GM18951 (cell line): ENCODE measurements around the gene APRT.

Experiments
- POLR2A ChIP-seq: IDR thresholded peaks from 4 replicates; pipeline ENCODE4 v1.6.1; 2011; ENCODE audit warnings: mild to moderate bottlenecking; ENCODE audit not compliant: insufficient read length, insufficient read depth; ENCODE audit errors: extremely low read depth
- in situ Hi-C: fragments of 300-500 bp; cut with MboI; formaldehyde crosslinking; loops from one replicate; pipeline ENCODE4 v1.12.0; 2022; ENCODE audit warnings: low sequenced_read_pairs, mixed read lengths, inconsistent platforms; ENCODE audit not compliant: unreplicated experiment

Gene APRT

GRCh38 chr16:88814144-88814502 is 2.4 kb upstream of the APRT start:
- in situ Hi-C loops: loop anchor here (25.0 kb wide), 1 partner anchor 398 kb away; the partner anchor contains the start of genes SLC22A31 and ZNF778
- no peak for TF ChIP-seq POLR2A

DNA sequence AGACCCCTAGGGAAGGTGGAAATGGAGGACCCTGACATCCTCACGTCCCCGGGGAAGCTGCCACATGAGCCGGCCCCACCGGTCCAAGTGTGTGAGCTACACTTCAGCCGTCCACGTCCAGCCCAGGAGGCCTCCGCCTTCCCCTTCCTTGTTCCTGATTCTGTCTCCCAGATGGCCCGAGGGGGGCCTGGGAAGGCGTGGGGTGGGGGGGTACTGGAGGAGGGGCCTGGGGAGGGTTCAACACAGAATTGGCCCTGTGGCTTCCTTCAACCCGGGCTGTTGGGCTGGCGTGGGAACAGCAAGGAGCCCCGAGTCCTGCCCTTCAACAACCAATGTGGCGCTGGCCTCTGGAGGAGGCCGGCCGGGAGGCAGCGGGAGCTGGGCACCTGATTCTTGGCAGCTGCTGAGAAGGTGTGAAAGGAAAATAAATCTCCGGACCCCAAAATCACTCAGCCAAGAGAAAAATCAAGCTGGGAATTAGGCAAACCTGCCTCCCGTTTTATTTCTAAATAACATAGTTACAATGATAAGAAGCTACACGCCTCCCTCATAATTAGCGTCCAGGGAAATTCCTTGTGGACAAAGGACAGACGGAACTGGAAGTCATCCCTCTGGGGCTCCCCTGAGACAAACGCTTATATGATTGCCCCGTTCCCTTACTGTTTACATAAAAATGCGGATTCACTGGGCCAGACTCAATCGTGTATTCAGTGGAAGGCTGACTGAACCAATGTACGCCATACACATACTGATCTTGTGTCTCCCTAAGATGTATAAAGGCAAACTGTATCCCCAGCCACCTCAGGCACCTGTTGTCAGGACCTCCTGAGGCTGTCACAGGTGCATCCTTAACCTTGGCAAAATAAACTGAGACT is 1.8 kb upstream of the APRT start:
- no peak for TF ChIP-seq POLR2A
- in situ Hi-C loops: loop anchor here (25.0 kb wide), 1 partner anchor 399 kb away; the partner anchor contains the start of genes SLC22A31 and ZNF778

DNA sequence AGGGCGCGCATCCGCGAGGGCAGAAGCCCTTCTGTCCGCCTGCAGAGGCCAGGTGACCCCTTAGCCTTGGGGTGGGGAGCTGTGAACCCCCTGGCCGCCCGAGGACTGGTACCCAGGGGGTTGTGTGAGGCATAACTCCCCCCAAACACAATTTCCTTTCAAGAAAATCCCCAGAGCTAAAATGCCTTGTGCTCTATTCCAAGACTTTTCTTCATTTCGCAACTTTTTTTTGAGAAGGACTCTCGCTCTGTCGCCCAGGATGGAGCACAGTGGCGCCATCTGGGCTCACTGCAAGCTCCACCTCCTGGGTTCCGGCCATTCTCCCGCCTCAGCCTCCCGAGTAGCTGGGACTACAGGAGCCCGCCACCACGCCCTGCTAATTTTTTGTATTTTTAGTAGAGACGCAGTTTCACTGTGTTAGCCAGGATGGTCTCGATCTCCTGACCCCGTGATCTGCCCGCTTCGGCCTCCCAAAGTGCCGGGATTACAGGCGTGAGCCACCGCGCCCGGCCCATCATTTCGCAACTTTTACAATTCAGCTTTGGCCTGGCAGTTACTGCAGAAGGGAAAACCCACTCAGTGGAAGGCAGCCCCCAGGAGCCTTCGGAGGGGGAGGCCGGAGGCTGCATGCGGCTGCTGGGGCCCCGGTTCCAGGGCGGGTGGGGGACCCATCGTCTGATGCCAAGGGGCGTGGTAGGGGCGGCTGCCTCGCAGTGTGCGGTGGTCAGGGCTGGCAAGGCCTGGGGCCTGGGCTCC is 963 bp upstream of the APRT start:
- TF ChIP-seq POLR2A: no peak
- in situ Hi-C loops: loop anchor here (25.0 kb wide), 1 partner anchor 400 kb away; the partner anchor contains the start of genes SLC22A31 and ZNF778

DNA sequence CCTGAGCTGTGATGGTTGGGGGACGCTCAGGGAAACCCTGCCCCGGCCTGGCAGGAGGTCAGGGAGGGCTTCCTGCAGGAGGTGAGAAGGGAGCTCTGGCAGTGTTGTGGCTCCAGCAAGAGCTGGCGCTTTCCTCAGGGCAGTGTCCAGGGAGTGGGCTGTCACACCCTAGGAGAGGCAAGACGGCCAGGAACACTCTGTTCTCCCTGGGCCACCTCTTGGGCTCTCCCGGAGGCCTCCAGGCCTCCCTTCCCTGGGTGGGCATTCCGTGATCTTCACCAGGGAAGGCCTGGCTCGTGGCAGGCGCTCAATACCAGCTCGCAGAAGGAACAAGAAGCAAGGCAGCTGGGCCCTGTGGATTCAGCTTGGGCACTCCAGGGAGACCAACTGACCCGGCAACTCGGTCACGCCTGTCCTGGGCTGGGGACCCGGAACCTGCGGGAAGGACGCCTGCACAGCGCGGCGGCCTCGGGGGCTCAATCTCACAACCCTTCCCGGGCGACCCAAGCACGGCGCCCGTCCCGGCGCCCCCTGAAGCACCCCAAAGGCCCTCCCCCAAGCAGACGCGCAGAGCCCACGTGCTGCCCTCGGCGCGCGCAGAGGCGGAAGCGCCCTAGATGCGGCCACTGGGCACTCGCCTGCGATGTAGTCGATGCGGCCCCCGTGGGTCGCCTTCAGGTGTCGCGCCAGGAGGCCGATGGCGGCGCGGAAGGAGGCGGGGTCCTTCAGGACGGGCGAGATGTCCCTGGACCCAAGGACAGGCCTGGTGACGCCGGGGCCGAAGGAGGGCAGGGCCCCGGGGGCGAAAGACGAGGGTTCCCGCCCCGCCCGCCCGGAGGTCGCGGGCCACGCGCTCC is 588 bp downstream of the APRT start:
- in situ Hi-C loops: loop anchor here (25.0 kb wide), 1 partner anchor 401 kb away; the partner anchor contains the start of genes SLC22A31 and ZNF778
- peak; percentile 66 for TF ChIP-seq POLR2A

GRCh38 chr16:88810166-88810911 is 1.4 kb downstream of the APRT start:
- peak; percentile 6 for TF ChIP-seq POLR2A
- in situ Hi-C loops: loop anchor here (25.0 kb wide), 1 partner anchor 402 kb away; the partner anchor contains the start of genes SLC22A31 and ZNF778

- in situ Hi-C loops: loop anchor here (25.0 kb wide), 1 partner anchor 403 kb away; the partner anchor contains the start of genes SLC22A31 and ZNF778
- peak; percentile 41 for TF ChIP-seq POLR2A
Observed at GRCh38 chr16:88809676-88810165, 2.0 kb downstream of the APRT start.

DNA sequence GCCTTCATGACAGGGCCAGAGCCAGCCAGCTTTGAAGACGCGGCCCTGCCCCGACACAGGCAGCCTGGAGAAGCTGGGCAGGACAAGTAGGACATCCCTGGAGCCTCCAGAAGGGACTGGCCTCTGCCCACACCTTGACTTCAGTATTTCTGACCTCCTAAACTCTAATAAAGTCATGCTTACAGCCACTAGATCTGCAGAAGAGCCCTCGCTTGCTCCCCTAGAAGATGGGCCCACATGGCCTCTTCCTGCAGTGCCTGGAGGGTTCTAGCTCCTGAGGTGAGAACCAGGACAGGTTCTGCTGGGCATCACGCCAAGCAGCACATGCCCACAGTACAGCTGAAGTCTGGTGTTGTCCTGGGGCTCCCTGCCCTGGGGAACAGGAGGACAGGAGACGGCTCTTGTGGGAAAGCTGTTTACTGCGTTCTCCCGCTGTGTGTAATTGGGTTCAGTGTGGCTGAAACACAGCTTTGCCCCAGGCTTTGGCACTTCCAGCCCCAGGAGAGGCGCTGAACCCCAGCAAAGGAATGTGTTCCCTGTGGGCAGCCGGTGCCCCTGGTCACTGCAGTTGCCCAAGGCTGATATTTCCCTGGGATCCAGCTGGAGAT is 2.6 kb downstream of the APRT start:
- no peak for TF ChIP-seq POLR2A
- in situ Hi-C loops: loop anchor here (25.0 kb wide), 1 partner anchor 403 kb away; the partner anchor contains the start of genes SLC22A31 and ZNF778

DNA sequence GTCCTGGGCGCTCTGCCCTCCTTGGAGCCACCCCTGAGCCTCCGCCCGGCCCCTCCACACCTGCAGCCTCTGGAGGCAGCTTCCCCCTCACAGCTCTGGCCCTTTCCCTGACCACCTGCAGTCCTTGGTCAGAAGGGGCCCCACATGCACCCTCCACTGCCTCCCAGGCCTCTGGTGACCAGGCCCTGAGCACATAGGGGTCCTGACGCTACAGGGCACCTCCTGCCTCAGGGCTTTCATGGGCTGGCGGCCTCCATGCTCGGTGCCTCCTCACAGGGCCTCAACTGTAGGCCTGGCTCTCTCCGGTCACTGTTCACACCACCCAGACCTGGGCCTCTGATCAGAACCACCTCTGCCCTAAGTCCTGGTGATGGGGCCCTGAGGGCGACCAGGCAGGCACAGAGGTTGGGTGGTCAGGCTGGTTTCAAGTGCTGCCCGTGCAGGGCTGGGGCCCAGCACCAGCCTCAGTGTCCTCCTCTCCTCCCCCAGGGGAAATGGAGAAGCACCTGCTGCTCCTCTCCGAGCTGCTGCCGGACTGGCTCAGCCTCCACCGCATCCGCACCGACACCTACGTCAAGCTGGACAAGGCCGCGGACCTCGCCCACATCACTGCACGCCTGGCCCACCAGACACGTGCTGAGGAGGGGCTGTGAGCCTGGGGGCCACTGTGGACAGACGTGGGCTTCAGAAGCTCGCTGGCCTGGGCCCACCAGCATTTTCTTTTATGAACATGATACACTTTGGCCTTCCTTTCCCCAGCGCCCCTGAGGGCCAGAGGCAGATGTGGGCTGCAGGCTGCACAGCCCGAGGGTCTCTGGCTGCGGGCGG is 3.9 kb downstream of the APRT start:
- peak; percentile 10 for TF ChIP-seq POLR2A
- in situ Hi-C loops: loop anchor here (25.0 kb wide), 1 partner anchor 404 kb away; the partner anchor contains the start of genes SLC22A31 and ZNF778

DNA sequence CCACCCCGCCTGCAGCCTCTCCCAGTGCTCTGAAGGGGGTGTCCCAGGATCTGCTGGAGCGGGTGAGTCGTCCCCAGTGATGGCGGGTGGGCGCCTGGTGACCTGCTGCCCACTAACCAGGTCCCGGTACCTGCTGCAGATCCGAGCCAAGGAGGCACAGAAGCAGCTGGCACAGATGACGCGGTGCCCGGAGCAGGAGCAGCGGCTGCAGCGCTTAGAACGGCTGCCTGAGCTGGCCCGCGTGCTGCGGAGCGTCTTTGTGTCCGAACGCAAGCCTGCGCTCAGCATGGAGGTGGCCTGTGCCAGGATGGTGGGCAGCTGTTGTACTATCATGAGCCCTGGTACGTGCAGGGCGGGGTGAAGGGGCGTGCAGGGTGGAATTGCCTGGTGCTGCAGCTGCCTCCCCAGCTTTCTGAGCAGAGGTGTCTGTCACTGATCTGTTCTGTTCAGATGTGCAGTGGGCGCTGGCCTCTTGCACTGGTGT is 4.5 kb downstream of the APRT start:
- in situ Hi-C loops: loop anchor here (25.0 kb wide), 1 partner anchor 405 kb away; the partner anchor contains the start of genes SLC22A31 and ZNF778
- peak; percentile 40 for TF ChIP-seq POLR2A

DNA sequence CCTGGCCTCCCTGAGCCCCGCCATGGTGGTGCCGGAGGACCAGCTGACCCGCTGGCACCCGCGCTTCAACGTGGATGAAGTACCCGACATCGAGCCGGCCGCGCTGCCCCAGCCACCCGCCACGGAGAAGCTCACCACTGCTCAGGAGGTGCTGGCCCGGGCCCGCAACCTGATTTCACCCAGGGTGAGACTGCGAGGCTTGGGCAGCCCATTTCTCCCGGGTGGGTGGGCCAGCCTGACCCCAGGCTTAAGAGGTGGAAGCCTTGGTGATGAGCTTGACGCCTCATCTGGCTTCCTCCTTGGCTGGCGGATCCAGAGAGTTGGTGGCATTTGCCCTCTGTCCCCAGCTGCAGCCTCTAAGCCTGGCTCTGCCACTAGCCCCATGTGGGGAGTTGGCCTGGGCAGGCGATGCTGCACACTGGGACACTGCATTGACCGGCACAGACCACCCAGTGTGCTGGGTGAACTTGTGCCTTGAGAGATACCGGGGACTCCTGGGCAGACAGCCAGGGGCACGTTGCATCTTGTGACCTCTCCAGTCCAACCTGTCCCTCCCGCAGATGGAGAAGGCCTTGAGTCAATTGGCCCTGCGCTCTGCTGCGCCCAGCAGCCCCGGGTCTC is 5.1 kb downstream of the APRT start:
- TF ChIP-seq POLR2A: no peak
- in situ Hi-C loops: loop anchor here (25.0 kb wide), 1 partner anchor 406 kb away; the partner anchor contains the start of genes SLC22A31 and ZNF778
